Prostate gland (tissue), 2 donors: Measurements from ENCODE around the gene RDH8. TPM values are rescaled to one million over a fixed set of nuclear protein-coding genes. Genes with fewer than 3 reads are reported as not detected.

ENCODE experiments used
- DNase-seq: peaks from one replicate; pipeline ENCODE4 v3.0.0-alpha.2; 2019; ENCODE audit warnings: low spot score
- H3K27ac ChIP-seq, 2 donors: fragments of 200-600 bp; sonication (generic); 2 replicates each; pipeline ENCODE4 v1.5.1; 2017 to 2019
- H3K27me3 ChIP-seq: fragments of 200-600 bp; sonication (generic); replicated peaks from 2 replicates; pipeline ENCODE4 v1.5.1; 2019; ENCODE audit not compliant: insufficient read depth
- H3K36me3 ChIP-seq, 2 donors: fragments of 200-600 bp; sonication (generic); 1 replicate in 1 of 2; 2 replicates in 1 of 2; pipeline versions ENCODE4 v1.5.1 to v1.8.1; 2017 to 2019
- H3K4me1 ChIP-seq: fragments of 200-600 bp; sonication (generic); replicated peaks from 2 replicates; pipeline ENCODE4 v1.5.1; 2019
- H3K4me3 ChIP-seq, 2 donors: fragments of 200-600 bp; sonication (generic); 2 replicates each; pipeline ENCODE4 v1.5.1; 2017 to 2019
- H3K9me3 ChIP-seq: fragments of 200-600 bp; sonication (generic); 2 replicates; pipeline ENCODE4 v1.5.1; 2017
- POLR2A ChIP-seq: fragments of 450-650 bp; IDR thresholded peaks from one replicate; pipeline ENCODE4 v1.6.1; 2016; ENCODE audit warnings: antibody characterized with exemption, mild to moderate bottlenecking
- POLR2AphosphoS5 ChIP-seq: sonication (generic); formaldehyde crosslinking; IDR thresholded peaks from one replicate; pipeline ENCODE4 v1.6.1; 2017; ENCODE audit warnings: antibody characterized with exemption
- WGBS: methylation state at CpG from one replicate; pipeline ENCODE4 v1.1.5; 2018; 5-methylcytosine and 5-hydroxymethylcytosine counted together
- intact Hi-C: fragments of 100-400 bp; cut with DNase I; formaldehyde crosslinking; loops from one replicate; pipeline ENCODE4 v1.14.2; 2022
- microRNA-seq: library from miRNA; unstranded; fragments of <30 nt; microRNA quantifications from one replicate; pipeline ENCODE4, GENCODE V29; 2016
- small RNA-seq, 2 donors: library from RNA; depleted of rRNA; stranded (forward); fragments of <200 nt; gene quantifications; one replicate each; pipeline ENCODE3, GENCODE V24; 2016
- total RNA-seq, 2 donors: library from RNA; depleted of rRNA; stranded (reverse); fragments of >200 nt; gene quantifications; one replicate each; pipeline ENCODE4 v1.1.0, GENCODE V29; 2016
- TF ChIP-seq, protein P1 (sequence below), 4 experiments: fragments of 200-600 bp in 2 of 4; fragments of 450-650 bp in 2 of 4; sonication (generic) in 2 of 4; IDR thresholded peaks; 1 replicate in 3 of 4; 2 replicates in 1 of 4; pipeline ENCODE4 v1.5.1; 2016 to 2019; ENCODE audit warnings: antibody characterized with exemption in 4 of 4, mild to moderate bottlenecking in 2 of 4, moderate library complexity in 2 of 4

Gene RDH8
- total RNA-seq, 2 donors from 2014 or later: not detected

DNA sequence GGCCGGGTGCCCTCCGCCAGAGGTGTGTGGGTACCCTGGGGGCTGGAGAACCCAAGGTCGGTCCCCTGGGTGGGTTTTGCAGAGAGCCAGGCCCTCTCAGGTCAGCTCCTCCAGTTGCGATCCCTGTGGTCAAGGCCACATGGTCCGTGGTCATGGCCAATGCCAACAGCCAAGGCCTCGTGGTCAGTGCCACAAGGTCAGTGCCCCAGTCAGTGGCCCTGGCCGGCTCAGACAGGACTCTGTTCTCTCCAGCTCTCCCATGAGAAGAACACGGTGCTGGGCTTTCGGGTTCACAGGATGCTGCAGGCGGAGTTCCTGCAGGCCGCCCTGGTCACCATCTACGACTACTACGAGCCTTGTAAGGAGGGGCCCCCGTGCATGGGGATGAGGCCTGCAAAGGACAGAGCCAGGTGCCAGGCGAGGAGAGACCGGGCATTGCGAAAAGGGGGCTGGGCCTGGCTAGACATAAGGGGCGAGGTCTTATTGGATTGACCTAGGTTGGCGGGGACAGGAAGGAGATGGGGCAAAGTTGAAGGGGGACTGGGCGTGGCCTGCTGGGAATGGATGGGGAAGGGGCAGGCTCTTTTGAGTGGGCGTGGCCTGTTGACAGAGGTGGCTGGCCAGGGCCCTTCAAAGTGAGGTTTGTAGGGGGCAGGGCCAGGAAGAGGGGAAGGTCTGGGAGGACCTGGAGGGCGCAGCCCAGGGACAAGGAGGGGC, 57.6 kb downstream of the RDH8 start:
- Histone ChIP-seq H3K36me3 (no peaks in the 10 kb centered on the region), H3K4me3 (no peak overlapping the region), H3K4me1 (no peaks in the 10 kb centered on the region), H3K27ac (no peak overlapping the region), H3K9me3 (no peaks in the 10 kb centered on the region), H3K27me3 (no peaks in the 10 kb centered on the region)
- 76% methylated on average over 22 of the region's 22 CpGs for WGBS
- no peak for DNase-seq
- TF ChIP-seq POLR2A (no peak), POLR2AphosphoS5 (no peak)
- TF ChIP-seq, protein P1, sequence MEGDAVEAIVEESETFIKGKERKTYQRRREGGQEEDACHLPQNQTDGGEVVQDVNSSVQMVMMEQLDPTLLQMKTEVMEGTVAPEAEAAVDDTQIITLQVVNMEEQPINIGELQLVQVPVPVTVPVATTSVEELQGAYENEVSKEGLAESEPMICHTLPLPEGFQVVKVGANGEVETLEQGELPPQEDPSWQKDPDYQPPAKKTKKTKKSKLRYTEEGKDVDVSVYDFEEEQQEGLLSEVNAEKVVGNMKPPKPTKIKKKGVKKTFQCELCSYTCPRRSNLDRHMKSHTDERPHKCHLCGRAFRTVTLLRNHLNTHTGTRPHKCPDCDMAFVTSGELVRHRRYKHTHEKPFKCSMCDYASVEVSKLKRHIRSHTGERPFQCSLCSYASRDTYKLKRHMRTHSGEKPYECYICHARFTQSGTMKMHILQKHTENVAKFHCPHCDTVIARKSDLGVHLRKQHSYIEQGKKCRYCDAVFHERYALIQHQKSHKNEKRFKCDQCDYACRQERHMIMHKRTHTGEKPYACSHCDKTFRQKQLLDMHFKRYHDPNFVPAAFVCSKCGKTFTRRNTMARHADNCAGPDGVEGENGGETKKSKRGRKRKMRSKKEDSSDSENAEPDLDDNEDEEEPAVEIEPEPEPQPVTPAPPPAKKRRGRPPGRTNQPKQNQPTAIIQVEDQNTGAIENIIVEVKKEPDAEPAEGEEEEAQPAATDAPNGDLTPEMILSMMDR (IDR thresholded peaks at IDR 0.05): no peak
- intact Hi-C loops: no loop called here

Small RNA genes within 50 kb of the gene (microRNA-seq; reads per million reads assigned to microRNA genes)
- gene MIR5589: not detected

Small RNA genes within 50 kb of the gene (small RNA-seq; reads per million reads assigned to genes)
- gene MIR5589: 0 reads per million in 2 donors

Other genes with a start within 250 kb of the RDH8 start
- 10 to 100 TPM; 24.5 to 30.8 TPM for gene ZNF846, start 244.7 kb upstream of the RDH8 start, total RNA-seq
- 10 to 100 TPM; 17.6 to 50.6 TPM for gene FBXL12, start 194.4 kb upstream of the RDH8 start, total RNA-seq
- gene UBL5, start 185.6 kb upstream of the RDH8 start, total RNA-seq: 100 to 1,000 TPM; 543 to 675 TPM
- gene PIN1, start 178.2 kb upstream of the RDH8 start, total RNA-seq: 100 to 1,000 TPM; 167 to 202 TPM
- gene OLFM2, start 77.0 kb upstream of the RDH8 start, total RNA-seq: 10 to 100 TPM; 10.6 to 19.5 TPM
- 10 to 100 TPM in 1 of 2 donors, 1 to 10 TPM in 1; 2.0 to 12.7 TPM for gene COL5A3, start 3.0 kb upstream of the RDH8 start, total RNA-seq
- 10 to 100 TPM; 23.5 to 36.0 TPM for gene SHFL, start 72.8 kb downstream of the RDH8 start, total RNA-seq
- 1 to 10 TPM in 1 of 2 donors, not detected in 1; 2.4 TPM for gene ANGPTL6, start 89.2 kb downstream of the RDH8 start, total RNA-seq
- 10 to 100 TPM; 27.6 to 47.2 TPM for gene PPAN, start 92.9 kb downstream of the RDH8 start, total RNA-seq
- 10 to 100 TPM in 1 of 2 donors, 1 to 10 TPM in 1; 9.2 to 20.8 TPM for gene P2RY11, start 98.2 kb downstream of the RDH8 start, total RNA-seq
- 100 to 1,000 TPM; 264 to 300 TPM for gene EIF3G, start 106.4 kb downstream of the RDH8 start, total RNA-seq
- gene DNMT1, start 181.5 kb downstream of the RDH8 start, total RNA-seq: 10 to 100 TPM; 29.9 to 50.0 TPM
- 1 to 10 TPM; 4.5 to 8.5 TPM for gene S1PR2, start 217.8 kb downstream of the RDH8 start, total RNA-seq
- 10 to 100 TPM; 72.6 to 75.6 TPM for gene MRPL4, start 238.7 kb downstream of the RDH8 start, total RNA-seq